Liver (tissue), 9 donors: ENCODE results near the gene SPI1. TPM values are rescaled to one million over a fixed set of nuclear protein-coding genes. Genes with fewer than 3 reads are reported as not detected.

Source experiments
- DNase-seq: peaks from one replicate; pipeline ENCODE4 v3.0.0-alpha.2; 2017; ENCODE audit warnings: low spot score
- H3K27ac ChIP-seq, 2 donors: one replicate each; pipeline ENCODE4 v1.7.0; 2013; ENCODE audit warnings: inconsistent platforms in 2 of 2, low read length in 2 of 2, control low read depth in 1 of 2, low read depth in 1 of 2, mild to moderate bottlenecking in 1 of 2
- H3K27me3 ChIP-seq, 4 donors: one replicate each; pipeline versions ENCODE4 v1.6.1 to v1.7.0; 2013; ENCODE audit warnings: low read length in 3 of 4, inconsistent platforms in 1 of 4, mild to moderate bottlenecking in 1 of 4, moderate library complexity in 1 of 4; ENCODE audit not compliant: control insufficient read depth in 4 of 4, insufficient read depth in 4 of 4
- H3K36me3 ChIP-seq, 4 donors: one replicate each; pipeline versions ENCODE4 v1.6.1 to v1.7.0; 2013; ENCODE audit warnings: low read length in 3 of 4, mild to moderate bottlenecking in 3 of 4, low read depth in 1 of 4, moderate library complexity in 1 of 4; ENCODE audit not compliant: control insufficient read depth in 4 of 4, insufficient read depth in 3 of 4
- H3K4me1 ChIP-seq, 4 donors: one replicate each; pipeline versions ENCODE4 v1.6.1 to v1.7.0; 2013; ENCODE audit warnings: low read length in 3 of 4, mild to moderate bottlenecking in 3 of 4, moderate library complexity in 1 of 4; ENCODE audit not compliant: control insufficient read depth in 4 of 4, insufficient read depth in 4 of 4
- H3K4me3 ChIP-seq, 3 donors: one replicate each; pipeline versions ENCODE4 v1.6.1 to v1.7.0; 2013; ENCODE audit warnings: low read length in 3 of 3, control low read depth in 1 of 3, low read depth in 1 of 3, mild to moderate bottlenecking in 1 of 3
- H3K9ac ChIP-seq, 2 donors: one replicate each; pipeline ENCODE4 v1.7.0; 2013; ENCODE audit warnings: low read length in 2 of 2, mild to moderate bottlenecking in 2 of 2, moderate library complexity in 2 of 2, control low read depth in 1 of 2, low read depth in 1 of 2
- H3K9me3 ChIP-seq, 4 donors: one replicate each; pipeline versions ENCODE4 v1.6.1 to v1.7.0; 2013; ENCODE audit warnings: low read length in 3 of 4; ENCODE audit not compliant: control insufficient read depth in 4 of 4
- ATF3 ChIP-seq: IDR thresholded peaks from 2 replicates; pipeline ENCODE4 v1.6.1; 2016; ENCODE audit warnings: antibody characterized with exemption
- CTCF ChIP-seq: fragments of 150-350 bp; IDR thresholded peaks from 2 replicates; pipeline ENCODE4 v1.5.1; 2017; ENCODE audit warnings: improper control_type of control experiment, low read depth, low read length; ENCODE audit not compliant: missing input control
- EGR1 ChIP-seq, 2 donors: IDR thresholded peaks; 2 replicates each; pipeline ENCODE4 v1.6.1; 2016 to 2018; ENCODE audit warnings: antibody characterized with exemption in 2 of 2, low read depth in 2 of 2
- FOXA2 ChIP-seq: IDR thresholded peaks from 2 replicates; pipeline ENCODE4 v1.6.1; 2016; ENCODE audit warnings: antibody characterized with exemption
- GABPA ChIP-seq, 2 donors: IDR thresholded peaks in 1 of 2; conservative IDR thresholded peaks in 1 of 2; 2 replicates each; pipeline ENCODE4 v1.6.1; 2016; ENCODE audit warnings: antibody characterized with exemption in 2 of 2, mild to moderate bottlenecking in 1 of 2, moderate library complexity in 1 of 2
- HNF4G ChIP-seq: IDR thresholded peaks from 2 replicates; pipeline ENCODE4 v1.6.1; 2016; ENCODE audit warnings: antibody characterized with exemption
- JUND ChIP-seq, 2 donors: IDR thresholded peaks; 2 replicates each; pipeline ENCODE4 v1.6.1; 2016; ENCODE audit warnings: antibody characterized with exemption in 2 of 2
- MAX ChIP-seq: IDR thresholded peaks from 2 replicates; pipeline ENCODE4 v1.6.1; 2016; ENCODE audit warnings: antibody characterized with exemption
- RAD21 ChIP-seq, 2 donors: IDR thresholded peaks; 2 replicates each; pipeline ENCODE4 v1.6.1; 2016; ENCODE audit warnings: antibody characterized with exemption in 2 of 2, mild to moderate bottlenecking in 2 of 2
- REST ChIP-seq: IDR thresholded peaks from 2 replicates; pipeline ENCODE4 v1.6.1; 2016; ENCODE audit warnings: antibody characterized with exemption, mild to moderate bottlenecking
- RXRA ChIP-seq, 2 donors: IDR thresholded peaks; 2 replicates each; pipeline ENCODE4 v1.6.1; 2017 to 2018; ENCODE audit warnings: antibody characterized with exemption in 2 of 2, mild to moderate bottlenecking in 1 of 2
- SP1 ChIP-seq: IDR thresholded peaks from 2 replicates; pipeline ENCODE4 v1.6.1; 2018; ENCODE audit warnings: antibody characterized with exemption, mild to moderate bottlenecking
- TAF1 ChIP-seq: conservative IDR thresholded peaks from 2 replicates; pipeline ENCODE4 v1.6.1; 2016; ENCODE audit warnings: antibody characterized with exemption, mild to moderate bottlenecking
- YY1 ChIP-seq: IDR thresholded peaks from 2 replicates; pipeline ENCODE4 v1.6.1; 2016; ENCODE audit warnings: antibody characterized with exemption, mild to moderate bottlenecking
- ZBTB33 ChIP-seq: IDR thresholded peaks from 2 replicates; pipeline ENCODE4 v1.6.1; 2016; ENCODE audit warnings: antibody characterized with exemption
- WGBS: extraction: QIAGEN DNeasy Blood & Tissue Kit; methylation state at CpG from one replicate; pipeline ENCODE4 v1.1.7; 2013; 5-methylcytosine and 5-hydroxymethylcytosine counted together
- polyA plus RNA-seq, 2 donors: library from polyadenylated mRNA; stranded (reverse) in 1 of 2; unstranded in 1 of 2; fragments of 200-250 nt in 1 of 2; fragments of >200 nt in 1 of 2; fragmentation: Nextera tagmentation in 1 of 2; extraction: Ambion mirVana in 1 of 2; gene quantifications; one replicate each; pipeline versions ENCODE4 v1.2.1 to v1.2.3, GENCODE V29; 2013 to 2015
- total RNA-seq, 2 donors: library from RNA; depleted of rRNA; stranded (reverse); fragments of >200 nt; gene quantifications; one replicate each; pipeline ENCODE4 v1.2.3, GENCODE V29; 2014
- donor health status: healthy.
- donor health status: healthy.
- donor health status: healthy.
- donor health status: healthy.
- donor health status: healthy.

SPI1 gene
- total and polyA plus RNA-seq, 4 donors: 2.3 to 14.4 (median 13.3) TPM

GRCh38 chr11:47331454-47332302, 46.7 kb downstream of the SPI1 start (continued):
- TF ChIP-seq ZBTB33: no peak

- TF ChIP-seq YY1 (no peak), HNF4G (no peak), RXRA (IDR thresholded peaks at IDR 0.05) (no peak), FOXA2 (no peak), ATF3 (no peak), GABPA (IDR thresholded peaks at IDR 0.05 in 1 of 2, conservative IDR thresholded peaks at IDR 0.05 in 1 of 2) (no peak), JUND (IDR thresholded peaks at IDR 0.05) (no peak), REST (no peak), TAF1 (no peak), MAX (no peak), CTCF (no peak), ZBTB33 (no peak), SP1 (no peak), EGR1 (IDR thresholded peaks at IDR 0.05; ENCODE audit: low read depth in 2 of 2) (no peak), RAD21 (IDR thresholded peaks at IDR 0.05) (no peak)
- Histone ChIP-seq H3K9ac (no peak overlapping the region), H3K4me1 (no peaks in the 10 kb centered on the region), H3K4me3 (no peak overlapping the region), H3K27me3 (no peaks in the 10 kb centered on the region), H3K36me3 (peaks cover 15 to 51% (median 20%) of the 10 kb centered on the region in 4 donors), H3K9me3 (no peaks in the 10 kb centered on the region), H3K27ac (no peak overlapping the region)
- DNase-seq: no peak
- WGBS: 86% methylated on average over 16 of the region's 16 CpGs
Measured at GRCh38 chr11:47329987-47330931, 48.1 kb downstream of the SPI1 start.
